Erythroblast (primary cell): Measurements from ENCODE around the gene GGA2.

Experiments used
- GATA1 ChIP-seq: IDR thresholded peaks from 2 replicates; pipeline ENCODE4 v1.6.1; 2011; ENCODE audit warnings: low read depth, mild to moderate bottlenecking, control low read depth, low read length, moderate library complexity
- POLR2A ChIP-seq: IDR thresholded peaks from 2 replicates; pipeline ENCODE4 v1.6.1; 2011; ENCODE audit warnings: mild to moderate bottlenecking, low read length

- TF ChIP-seq POLR2A = no peak
- TF ChIP-seq GATA1 = no peak
Measured at GRCh38 chr16:23497543-23497868, 12.8 kb downstream of the GGA2 start.
